Rectal smooth muscle tissue (tissue), 1 donor: ENCODE data around the gene WDR77.

ENCODE experiments used
- H3K27ac ChIP-seq: one replicate; pipeline ENCODE4 v1.7.0; 2013; ENCODE audit warnings: low read depth, low read length, inconsistent platforms
- H3K27me3 ChIP-seq: one replicate; pipeline ENCODE4 v1.7.0; 2013; ENCODE audit warnings: low read length; ENCODE audit not compliant: control insufficient read depth, insufficient read depth
- H3K36me3 ChIP-seq: one replicate; pipeline ENCODE4 v1.7.0; 2013; ENCODE audit warnings: low read length; ENCODE audit not compliant: control insufficient read depth, insufficient read depth
- H3K4me1 ChIP-seq: one replicate; pipeline ENCODE4 v1.7.0; 2013; ENCODE audit warnings: low read length; ENCODE audit not compliant: control insufficient read depth, insufficient read depth
- H3K4me3 ChIP-seq: one replicate; pipeline ENCODE4 v1.7.0; 2013; ENCODE audit warnings: low read length
- H3K9ac ChIP-seq: one replicate; pipeline ENCODE4 v1.7.0; 2013; ENCODE audit warnings: low read length

Gene WDR77

GRCh38 chr1:111467865-111468716 lies 19.0 kb upstream of the WDR77 start:
- peaks cover 10% of the 10 kb centered on the region for H3K36me3 ChIP-seq
- H3K4me3 ChIP-seq = no peak overlapping the region
- H3K27me3 ChIP-seq = no peaks in the 10 kb centered on the region
- H3K27ac ChIP-seq = no peak overlapping the region
- peaks cover 3% of the 10 kb centered on the region for H3K4me1 ChIP-seq
- no peak overlapping the region for H3K9ac ChIP-seq

GRCh38 chr1:111466480-111466879 lies 17.4 kb upstream of the WDR77 start:
- peaks cover 9% of the 10 kb centered on the region for H3K36me3 ChIP-seq

DNA sequence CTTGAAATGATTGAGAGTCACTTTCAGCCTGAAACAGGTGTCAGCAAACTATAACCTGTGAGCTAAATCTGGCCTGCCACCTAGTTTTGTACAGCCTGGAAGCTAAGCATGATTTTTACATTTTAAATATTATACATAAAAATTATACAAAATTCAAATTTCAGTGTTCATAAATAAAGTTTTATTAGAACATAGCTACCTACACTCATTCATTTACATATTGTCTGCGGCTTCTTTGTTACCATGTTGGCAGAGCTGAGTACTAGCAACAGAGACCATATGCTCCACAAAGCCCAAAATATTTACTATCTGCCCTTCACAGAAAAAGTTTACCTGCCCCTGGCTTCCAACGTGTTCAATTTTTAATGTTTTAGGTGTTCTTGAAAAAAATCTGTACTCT lies 16.7 kb upstream of the WDR77 start:
- Histone ChIP-seq H3K9ac (no peak overlapping the region), H3K4me3 (no peak overlapping the region), H3K27me3 (no peaks in the 10 kb centered on the region), H3K27ac (no peak overlapping the region), H3K36me3 (peaks cover 10% of the 10 kb centered on the region), H3K4me1 (peaks cover 7% of the 10 kb centered on the region)

More at GRCh38 chr1:111466480-111466879, 17.4 kb upstream of the WDR77 start:
- H3K4me1 ChIP-seq = peaks cover 7% of the 10 kb centered on the region
- H3K27me3 ChIP-seq = no peaks in the 10 kb centered on the region
- H3K27ac ChIP-seq = no peak overlapping the region
- H3K4me3 ChIP-seq = no peak overlapping the region
- no peak overlapping the region for H3K9ac ChIP-seq

DNA sequence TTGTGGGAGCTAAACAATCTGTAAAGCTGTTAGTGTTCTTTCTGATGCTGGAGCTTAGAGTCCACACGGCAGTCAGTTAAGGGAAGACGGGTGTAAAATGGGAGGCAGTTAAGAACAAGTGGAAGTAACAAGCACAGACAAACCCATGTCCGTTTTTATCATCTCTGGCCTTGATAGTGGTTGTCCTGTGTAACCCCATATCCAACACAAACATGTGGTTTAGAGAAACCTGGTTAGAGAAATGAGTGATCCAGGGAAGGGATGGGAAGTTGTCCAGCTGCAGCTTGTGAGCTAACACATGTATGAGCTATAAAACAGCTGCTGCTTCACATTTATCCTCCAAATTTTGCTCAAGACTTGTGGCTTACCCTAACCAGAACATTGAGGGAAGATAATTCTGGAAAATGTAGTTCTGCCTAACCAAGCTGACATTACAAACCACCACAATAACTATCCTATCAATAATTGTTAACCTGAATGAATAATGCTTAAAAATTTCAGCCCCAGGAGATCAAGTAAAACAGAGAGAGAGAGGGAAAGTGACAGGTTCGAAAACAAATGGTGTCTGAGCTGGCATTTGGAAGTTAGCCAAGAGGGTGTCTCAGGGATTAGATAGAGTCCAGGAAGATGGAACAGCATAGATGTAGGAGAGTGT lies 14.1 kb upstream of the WDR77 start:
- Histone ChIP-seq H3K4me3 (no peak overlapping the region), H3K27ac (peak overlapping the region; percentile 48), H3K36me3 (peaks cover 15% of the 10 kb centered on the region)

GRCh38 chr1:111462370-111463028 lies 13.4 kb upstream of the WDR77 start:
- no peak overlapping the region for H3K4me3 ChIP-seq
- no peak overlapping the region for H3K9ac ChIP-seq
- H3K36me3 ChIP-seq = peaks cover 13% of the 10 kb centered on the region
- no peaks in the 10 kb centered on the region for H3K27me3 ChIP-seq
- H3K27ac ChIP-seq = peak overlapping the region; percentile 48
- H3K4me1 ChIP-seq = peaks cover 7% of the 10 kb centered on the region

More for the DNA sequence above, 14.1 kb upstream of the WDR77 start:
- H3K4me1 ChIP-seq = peaks cover 7% of the 10 kb centered on the region
- H3K27me3 ChIP-seq = no peaks in the 10 kb centered on the region
- H3K9ac ChIP-seq = no peak overlapping the region

DNA sequence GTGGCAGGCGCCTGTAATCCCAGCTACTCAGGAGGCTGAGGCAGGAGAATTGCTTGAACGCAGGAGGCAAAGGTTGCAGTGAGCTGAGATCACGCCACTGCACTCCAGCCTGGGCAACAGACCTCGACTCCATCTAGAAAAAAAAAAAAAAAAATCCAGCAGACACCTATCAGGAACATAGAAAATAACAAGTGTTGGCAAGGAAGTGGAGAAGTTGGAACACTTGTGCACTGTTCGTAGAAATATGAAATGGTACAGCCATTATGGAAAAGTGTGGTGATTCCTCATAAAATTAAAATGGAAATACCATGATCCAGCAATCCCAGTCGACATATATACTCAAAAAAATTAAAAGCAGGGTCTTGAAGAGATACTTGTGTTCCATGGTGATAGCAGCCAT lies 12.7 kb upstream of the WDR77 start:
- Histone ChIP-seq H3K27ac (no peak overlapping the region), H3K4me3 (no peak overlapping the region), H3K36me3 (peaks cover 17% of the 10 kb centered on the region), H3K27me3 (no peaks in the 10 kb centered on the region), H3K4me1 (peaks cover 7% of the 10 kb centered on the region), H3K9ac (no peak overlapping the region)

DNA sequence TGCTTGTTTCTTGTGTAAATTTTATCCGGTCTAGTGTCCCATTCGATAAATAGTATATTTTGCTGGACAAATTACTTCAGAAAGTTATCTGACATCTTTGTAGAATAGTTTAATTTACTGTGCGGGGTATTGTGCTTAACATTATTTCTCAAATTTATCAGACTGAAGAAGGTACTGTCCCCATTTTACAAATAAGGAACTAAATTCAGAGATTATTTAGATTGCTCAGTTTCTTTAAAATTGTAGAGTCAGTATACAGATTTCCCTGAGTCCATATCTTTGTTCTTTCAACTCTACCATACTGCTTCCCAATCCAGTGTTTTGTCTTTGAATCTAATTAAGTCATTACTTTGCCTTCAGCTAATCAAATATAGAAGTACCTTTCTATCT lies 6.6 kb upstream of the WDR77 start:
- Histone ChIP-seq H3K9ac (no peak overlapping the region), H3K27me3 (no peaks in the 10 kb centered on the region), H3K4me3 (no peak overlapping the region), H3K4me1 (peaks cover 8% of the 10 kb centered on the region), H3K27ac (no peak overlapping the region), H3K36me3 (peaks cover 15% of the 10 kb centered on the region)

- H3K4me1 ChIP-seq = peaks cover 14% of the 10 kb centered on the region
- H3K27me3 ChIP-seq = no peaks in the 10 kb centered on the region
- H3K9ac ChIP-seq = no peak overlapping the region
- no peak overlapping the region for H3K27ac ChIP-seq
- peaks cover 13% of the 10 kb centered on the region for H3K36me3 ChIP-seq
- no peak overlapping the region for H3K4me3 ChIP-seq
Observed at GRCh38 chr1:111454859-111455641, 6.0 kb upstream of the WDR77 start.

DNA sequence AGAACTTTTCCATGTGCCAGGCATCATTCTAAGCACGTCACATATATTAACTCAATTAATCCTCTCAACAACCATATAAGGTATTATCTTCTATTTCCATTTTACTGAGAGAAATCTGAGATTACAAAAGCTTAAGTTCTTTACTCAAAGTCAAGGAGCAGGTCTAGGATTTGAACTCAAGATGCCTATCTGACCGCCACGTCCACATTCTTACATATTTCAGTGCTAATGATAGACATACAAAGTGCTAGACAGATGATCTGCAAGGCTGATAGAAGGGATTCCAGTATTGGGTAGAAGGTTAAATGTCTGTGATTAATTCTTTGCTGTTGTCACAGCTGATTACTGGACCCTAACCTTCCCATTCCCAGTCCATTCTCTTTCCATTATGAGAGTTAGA lies 4.7 kb upstream of the WDR77 start:
- Histone ChIP-seq H3K9ac (no peak overlapping the region), H3K4me1 (peaks cover 14% of the 10 kb centered on the region), H3K36me3 (peaks cover 11% of the 10 kb centered on the region)

GRCh38 chr1:111452581-111452980 lies 3.5 kb upstream of the WDR77 start:
- H3K4me3 ChIP-seq = no peak overlapping the region
- no peaks in the 10 kb centered on the region for H3K27me3 ChIP-seq
- H3K4me1 ChIP-seq = peaks cover 14% of the 10 kb centered on the region
- no peak overlapping the region for H3K9ac ChIP-seq
- no peak overlapping the region for H3K27ac ChIP-seq
- peaks cover 7% of the 10 kb centered on the region for H3K36me3 ChIP-seq

More for the DNA sequence above, 4.7 kb upstream of the WDR77 start:
- Histone ChIP-seq H3K4me3 (no peak overlapping the region), H3K27ac (no peak overlapping the region), H3K27me3 (no peaks in the 10 kb centered on the region)

- peaks cover 12% of the 10 kb centered on the region for H3K4me1 ChIP-seq
- no peak overlapping the region for H3K27ac ChIP-seq
- H3K4me3 ChIP-seq = peak overlapping the region; percentile 86
- H3K36me3 ChIP-seq = no peaks in the 10 kb centered on the region
- no peak overlapping the region for H3K9ac ChIP-seq
- H3K27me3 ChIP-seq = no peaks in the 10 kb centered on the region
Observed at GRCh38 chr1:111450185-111450584, 1.1 kb upstream of the WDR77 start.

GRCh38 chr1:111449703-111450017 lies 604 bp upstream of the WDR77 start:
- Histone ChIP-seq H3K27ac (peak overlapping the region; percentile 90), H3K27me3 (no peaks in the 10 kb centered on the region), H3K4me3 (peak overlapping the region; percentile 86), H3K9ac (peak overlapping the region; percentile 92), H3K4me1 (peaks cover 12% of the 10 kb centered on the region), H3K36me3 (no peaks in the 10 kb centered on the region)
